Psoas muscle (tissue), 8 donors: ENCODE measurements around the gene CBLC. TPM values are rescaled to one million over a fixed set of nuclear protein-coding genes. Genes with fewer than 3 reads are reported as not detected.

ENCODE experiments used
- ATAC-seq, 4 donors: fragments of 200-7000 bp; cut with Tn5 transposase; one replicate each; pipeline ENCODE4 v1.9.1; 2020; ENCODE audit warnings: moderate library complexity in 3 of 4, mild to moderate bottlenecking in 2 of 4
- DNase-seq, 2 donors: peaks; one replicate each; pipeline ENCODE4 v3.0.0-alpha.2; 2020
- H3K27ac ChIP-seq: fragments of 200-600 bp; one replicate; pipeline ENCODE4 v1.8.0; 2022
- H3K27me3 ChIP-seq, 3 donors: fragments of 200-600 bp in 1 of 3; one replicate each; pipeline versions ENCODE4 v1.6.1 to v1.8.0; 2013 to 2022; ENCODE audit warnings: low read length in 2 of 3, mild to moderate bottlenecking in 2 of 3, moderate library complexity in 1 of 3; ENCODE audit not compliant: insufficient read depth in 3 of 3
- H3K36me3 ChIP-seq, 2 donors: fragments of 200-600 bp in 1 of 2; one replicate each; pipeline versions ENCODE4 v1.6.1 to v1.8.0; 2013 to 2022; ENCODE audit warnings: low read depth in 1 of 2, mild to moderate bottlenecking in 1 of 2, moderate library complexity in 1 of 2; ENCODE audit not compliant: insufficient read depth in 1 of 2
- H3K4me1 ChIP-seq: fragments of 200-600 bp; one replicate; pipeline ENCODE4 v1.8.0; 2022
- H3K4me3 ChIP-seq: fragments of 200-600 bp; one replicate; pipeline ENCODE4 v1.8.0; 2022; ENCODE audit warnings: mild to moderate bottlenecking
- H3K9me3 ChIP-seq: fragments of 200-600 bp; one replicate; pipeline ENCODE4 v1.8.0; 2022
- CTCF ChIP-seq: fragments of 200-600 bp; IDR thresholded peaks from one replicate; pipeline ENCODE4 v1.8.0; 2022; ENCODE audit warnings: antibody characterized with exemption
- WGBS, 3 donors: extraction: QIAGEN DNeasy Blood & Tissue Kit; methylation state at CpG; one replicate each; pipeline versions ENCODE4 v1.1.6 to v1.1.7; 2013; 5-methylcytosine and 5-hydroxymethylcytosine counted together
- intact Hi-C, 2 donors: fragments of 100-400 bp; cut with DNase I; formaldehyde crosslinking; loops; one replicate each; pipeline versions ENCODE4 v1.11.0 to v1.14.2; 2022
- polyA plus RNA-seq, 3 donors: library from polyadenylated mRNA; stranded (reverse); fragments of 200-250 nt; gene quantifications; one replicate each; pipeline ENCODE4 v1.2.3, GENCODE V29; 2013
- total RNA-seq, 4 donors: library from RNA; stranded (reverse); fragmentation: NEBNext Ultra II Directional in 2 of 4; extraction: Animal tissue kit (Norgen Biotek cat#: 25700) in 2 of 4; gene quantifications; one replicate each; pipeline versions ENCODE4 v1.2.1 to v1.2.4, GENCODE V29; 2021 to 2023
- donor health status: healthy with polysubstance abuse.
- donor health status: DM: no; HTN: no; CAD: no; lungs with moderate emphysema.
- donor health status: Bipolar disorder and iron deficiency.
- donor health status: healthy.
- donor health status: DM: yes; HTN: yes; CAD: no.
- donor health status: DM: no; HTN: no; CAD: no.
- donor health status: DM: no; HTN: no; CAD: no.
- donor health status: DM: yes; HTN: yes; CAD: no.

The CBLC gene
- total and polyA plus RNA-seq, 7 donors: 0.08 to 0.34 TPM; not detected in 5

DNA sequence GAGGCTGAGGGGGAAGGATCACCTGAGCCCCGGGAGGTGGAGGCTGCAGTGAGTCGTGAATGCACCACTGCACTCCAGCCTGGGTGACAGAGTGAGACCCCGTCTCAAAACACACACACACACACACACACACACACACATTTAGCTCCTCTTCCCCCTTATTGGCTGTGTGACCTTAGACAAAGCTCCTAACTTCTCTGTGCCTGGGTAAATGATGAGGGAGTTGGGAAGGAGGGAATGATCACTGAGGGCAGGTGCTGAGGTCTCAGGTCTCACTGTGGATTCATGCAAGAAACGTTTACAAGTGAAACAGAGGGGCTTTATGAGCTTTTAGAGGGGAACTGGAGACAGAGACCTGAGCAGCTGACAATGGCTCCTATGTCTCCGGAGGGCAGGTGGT is 46.1 kb upstream of the CBLC start:
- H3K4me1 ChIP-seq: no peaks in the 10 kb centered on the region
- no peak overlapping the region for H3K4me3 ChIP-seq
- no peaks in the 10 kb centered on the region for H3K27me3 ChIP-seq
- no peak for ATAC-seq
- H3K36me3 ChIP-seq: no peaks in the 10 kb centered on the region
- no peak overlapping the region for H3K27ac ChIP-seq
- intact Hi-C loops: no loop called here
- no peaks in the 10 kb centered on the region for H3K9me3 ChIP-seq
- WGBS, 3 donors: 75 to 81% (median 78%) methylated on average over 5 of the region's 5 CpGs
- no peak for DNase-seq
- no peak for TF ChIP-seq CTCF

GRCh38 chr19:44732235-44733014 is 45.3 kb upstream of the CBLC start:
- H3K36me3 ChIP-seq: no peaks in the 10 kb centered on the region
- DNase-seq (no peak), ATAC-seq (no peak)
- H3K27ac ChIP-seq: no peak overlapping the region
- no peaks in the 10 kb centered on the region for H3K4me1 ChIP-seq
- no peaks in the 10 kb centered on the region for H3K9me3 ChIP-seq
- WGBS, 3 donors: 78 to 88% (median 84%) methylated on average over 11 of the region's 11 CpGs
- no peaks in the 10 kb centered on the region for H3K27me3 ChIP-seq
- no peak for TF ChIP-seq CTCF
- intact Hi-C loops: no loop called here
- no peak overlapping the region for H3K4me3 ChIP-seq

DNA sequence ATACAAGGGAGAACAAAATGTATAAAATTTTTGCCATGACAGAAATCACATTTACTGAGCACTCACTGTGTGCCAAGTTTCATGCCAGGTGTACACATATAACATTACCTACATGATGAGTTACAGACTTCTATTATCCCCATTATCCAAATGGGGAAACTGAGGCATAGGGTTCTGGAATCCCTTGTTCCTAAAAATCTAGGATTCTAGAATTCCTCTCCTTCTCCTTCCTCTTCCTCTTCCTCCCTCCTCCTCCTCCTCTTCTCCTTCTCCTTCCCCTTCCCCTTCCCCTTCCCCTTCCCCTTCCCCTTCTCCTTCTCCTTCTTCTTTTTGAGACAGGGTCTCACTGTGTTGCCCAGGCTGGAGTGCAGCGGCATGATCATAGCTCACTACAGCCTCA is 43.3 kb upstream of the CBLC start:
- no peaks in the 10 kb centered on the region for H3K9me3 ChIP-seq
- DNase-seq: no peak
- ATAC-seq: no peak
- H3K4me1 ChIP-seq: peaks cover 7% of the 10 kb centered on the region
- WGBS, 3 donors: 4 to 54% (median 41%) methylated on average over 1 of the region's 1 CpG
- intact Hi-C loops: no loop called here
- no peak overlapping the region for H3K27ac ChIP-seq
- H3K4me3 ChIP-seq: no peak overlapping the region
- no peaks in the 10 kb centered on the region for H3K27me3 ChIP-seq
- TF ChIP-seq CTCF: no peak
- no peaks in the 10 kb centered on the region for H3K36me3 ChIP-seq

DNA sequence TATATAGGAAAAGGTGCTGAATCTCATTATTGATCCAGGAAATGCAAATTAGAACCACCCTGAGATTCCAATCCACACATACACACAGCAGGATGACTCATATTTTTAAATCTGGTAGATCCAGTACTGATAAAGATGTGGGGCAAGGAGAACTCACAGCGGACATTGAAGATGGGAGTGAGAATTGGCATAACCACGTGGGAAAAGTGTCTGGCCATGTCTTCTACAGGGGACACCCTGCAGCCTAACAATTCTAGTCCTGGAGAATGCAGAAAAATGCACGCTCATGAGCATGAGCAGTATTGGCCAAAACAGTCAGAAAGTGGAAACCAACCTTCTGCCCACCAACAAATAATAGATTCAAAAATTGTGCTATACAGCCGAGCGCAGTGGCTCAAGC is 42.7 kb upstream of the CBLC start:
- no peak for ATAC-seq
- Histone ChIP-seq H3K9me3 (no peaks in the 10 kb centered on the region), H3K36me3 (no peaks in the 10 kb centered on the region), H3K27me3 (no peaks in the 10 kb centered on the region), H3K4me3 (no peak overlapping the region), H3K4me1 (peaks cover 8% of the 10 kb centered on the region), H3K27ac (no peak overlapping the region)
- no peak for DNase-seq
- TF ChIP-seq CTCF: no peak
- 72 to 80% (median 76%) methylated on average over 5 of the region's 5 CpGs for WGBS, 3 donors
- intact Hi-C loops: no loop called here
